Hepatocyte (in vitro differentiated cells): ENCODE measurements around the gene DHPS. TPM values are rescaled to one million over a fixed set of nuclear protein-coding genes. Genes with fewer than 3 reads are reported as not detected.
A peak's percentile ranks its signal among the peaks of the same experiment; 100 is the strongest.

Source experiments
- DNase-seq: peaks from one replicate; pipeline ENCODE4 v3.0.0-alpha.2; 2016; ENCODE audit warnings: low spot score
- H2AFZ ChIP-seq: fragments of 200-600 bp; sonication (generic); 2 replicates; pipeline ENCODE4 v1.6.0; 2016; ENCODE audit warnings: antibody characterized with exemption, mild to moderate bottlenecking
- H3K27ac ChIP-seq: fragments of 200-600 bp; sonication (generic); 2 replicates; pipeline ENCODE4 v1.5.1; 2016; ENCODE audit warnings: mild to moderate bottlenecking
- H3K27me3 ChIP-seq: fragments of 200-600 bp; sonication (generic); 2 replicates; pipeline ENCODE4 v1.6.1; 2016
- H3K36me3 ChIP-seq: fragments of 200-600 bp; sonication (generic); replicated peaks from 2 replicates; pipeline ENCODE4 v1.5.1; 2016; ENCODE audit warnings: low read depth; ENCODE audit not compliant: insufficient read depth
- H3K4me1 ChIP-seq: fragments of 200-600 bp; sonication (generic); 2 replicates; pipeline ENCODE4 v1.5.1; 2016; ENCODE audit warnings: mild to moderate bottlenecking, moderate library complexity; ENCODE audit not compliant: insufficient read depth
- H3K4me2 ChIP-seq: fragments of 200-600 bp; sonication (generic); 2 replicates; pipeline ENCODE4 v1.6.0; 2016
- H3K4me3 ChIP-seq: fragments of 200-600 bp; sonication (generic); 2 replicates; pipeline ENCODE4 v1.5.1; 2016; ENCODE audit warnings: mild to moderate bottlenecking
- H3K79me2 ChIP-seq: fragments of 200-600 bp; sonication (generic); 2 replicates; pipeline ENCODE4 v1.6.0; 2017; ENCODE audit warnings: mild to moderate bottlenecking
- H3K9me2 ChIP-seq: fragments of 200-600 bp; sonication (generic); replicated peaks from 2 replicates; pipeline ENCODE4 v1.6.0; 2017; ENCODE audit warnings: mild to moderate bottlenecking; ENCODE audit not compliant: insufficient read depth
- H3K9me3 ChIP-seq: fragments of 200-600 bp; sonication (generic); 2 replicates; pipeline ENCODE4 v1.5.1; 2016; ENCODE audit warnings: low read depth, mild to moderate bottlenecking
- H4K20me1 ChIP-seq: fragments of 200-600 bp; sonication (generic); 2 replicates; pipeline ENCODE4 v1.6.0; 2016; ENCODE audit warnings: mild to moderate bottlenecking; ENCODE audit not compliant: insufficient read depth, poor library complexity, severe bottlenecking
- CTCF ChIP-seq: fragments of 200-600 bp; sonication (generic); IDR thresholded peaks from 2 replicates; pipeline ENCODE4 v1.5.1; 2016; ENCODE audit warnings: antibody characterized with exemption, mild to moderate bottlenecking; ENCODE audit not compliant: poor library complexity
- EZH2 ChIP-seq: fragments of 200-600 bp; sonication (generic); IDR thresholded peaks from 2 replicates; pipeline ENCODE4 v1.6.1; 2016; ENCODE audit warnings: antibody characterized with exemption, mild to moderate bottlenecking, borderline replicate concordance
- EZH2phosphoT487 ChIP-seq: fragments of 200-600 bp; sonication (generic); IDR thresholded peaks from one replicate; pipeline ENCODE4 v1.6.1; 2018; ENCODE audit warnings: antibody characterized with exemption, mild to moderate bottlenecking, low read depth, moderate library complexity; ENCODE audit not compliant: unreplicated experiment, severe bottlenecking
- WGBS: methylation state at CpG from one replicate; pipeline ENCODE4 v1.1.6; 2016; ENCODE audit warnings: low lambda C conversion rate; ENCODE audit errors: missing lambda C conversion rate; 5-methylcytosine and 5-hydroxymethylcytosine counted together
- polyA plus RNA-seq: library from polyadenylated mRNA; unstranded; fragments of >200 nt; fragmentation: Nextera tagmentation; extraction: Ambion mirVana; gene quantifications from 2 replicates; pipeline ENCODE4 v1.2.1, GENCODE V29; 2016
- total RNA-seq: library from RNA; depleted of rRNA; stranded (reverse); fragments of >200 nt; gene quantifications from 2 replicates; pipeline ENCODE4 v1.2.3, GENCODE V29; 2014

DHPS gene
- total and polyA plus RNA-seq, 2 experiments from 2014 or later: 62.6 to 84.7 TPM

GRCh38 chr19:12672744-12673143 lies 8.9 kb downstream of the DHPS start:
- TF ChIP-seq EZH2 (no peak), CTCF (no peak), EZH2phosphoT487 (no peak)
- H4K20me1 ChIP-seq: no peaks in the 10 kb centered on the region
- no peak overlapping the region for H3K4me3 ChIP-seq
- 95% methylated on average over 9 of the region's 10 CpGs for WGBS
- no peaks in the 10 kb centered on the region for H3K9me3 ChIP-seq
- DNase-seq: no peak
- no peak overlapping the region for H3K4me2 ChIP-seq
- H3K4me1 ChIP-seq: peaks cover 7% of the 10 kb centered on the region
- H2AFZ ChIP-seq: no peak overlapping the region
- no peak overlapping the region for H3K27ac ChIP-seq
- H3K9me2 ChIP-seq: no peaks in the 10 kb centered on the region
- H3K36me3 ChIP-seq: no peaks in the 10 kb centered on the region
- H3K79me2 ChIP-seq: peaks cover 30% of the 10 kb centered on the region
- H3K27me3 ChIP-seq: no peaks in the 10 kb centered on the region

- peak overlapping the region; percentile 75 for H3K4me3 ChIP-seq
- TF ChIP-seq EZH2phosphoT487 (no peak), EZH2 (no peak), CTCF (no peak)
- H2AFZ ChIP-seq: no peak overlapping the region
- no peaks in the 10 kb centered on the region for H4K20me1 ChIP-seq
- peaks cover 48% of the 10 kb centered on the region for H3K79me2 ChIP-seq
- 61% methylated on average over 25 of the region's 26 CpGs for WGBS
- H3K27me3 ChIP-seq: no peaks in the 10 kb centered on the region
- H3K36me3 ChIP-seq: no peaks in the 10 kb centered on the region
- H3K9me2 ChIP-seq: no peaks in the 10 kb centered on the region
- peak overlapping the region; percentile 99 for H3K27ac ChIP-seq
- H3K4me1 ChIP-seq: peaks cover 14% of the 10 kb centered on the region
- peak overlapping the region; percentile 98 for H3K4me2 ChIP-seq
- no peaks in the 10 kb centered on the region for H3K9me3 ChIP-seq
- no peak for DNase-seq
These were observed 11.3 kb downstream of the DHPS start for GRCh38 chr19:12670159-12670928.

GRCh38 chr19:12669270-12670158 lies 12.2 kb downstream of the DHPS start:
- peak; percentile 87 for DNase-seq
- Histone ChIP-seq H2AFZ (peak overlapping the region; percentile 99), H3K9me2 (no peaks in the 10 kb centered on the region), H3K27me3 (no peaks in the 10 kb centered on the region), H3K27ac (peak overlapping the region; percentile 99), H3K4me3 (peak overlapping the region; percentile 75), H3K4me2 (peak overlapping the region; percentile 98), H3K9me3 (no peaks in the 10 kb centered on the region), H3K79me2 (peaks cover 48% of the 10 kb centered on the region), H3K36me3 (no peaks in the 10 kb centered on the region), H3K4me1 (peaks cover 14% of the 10 kb centered on the region), H4K20me1 (no peaks in the 10 kb centered on the region)
- no peak for TF ChIP-seq CTCF
- TF ChIP-seq EZH2phosphoT487: no peak
- TF ChIP-seq EZH2: no peak
- 3% methylated on average over 64 of the region's 64 CpGs for WGBS
